Upper lobe of left lung (tissue), 4 donors: ENCODE data around the gene HOXB7.

Experiments
- CTCF ChIP-seq, 6 experiments: fragments of 450-650 bp in 4 of 6; fragments of 200-600 bp in 2 of 6; sonication (generic) in 2 of 6; IDR thresholded peaks; one replicate each; pipeline ENCODE4 v1.5.1; 2016 to 2019; ENCODE audit warnings: antibody characterized with exemption in 6 of 6
- POLR2A ChIP-seq, 4 donors: fragments of 450-650 bp; IDR thresholded peaks; one replicate each; pipeline ENCODE4 v1.5.1; 2016 to 2017; ENCODE audit warnings: antibody characterized with exemption in 4 of 4, mild to moderate bottlenecking in 2 of 4
- POLR2AphosphoS5 ChIP-seq, 2 donors: sonication (generic); formaldehyde crosslinking; IDR thresholded peaks; one replicate each; pipeline ENCODE4 v1.5.1; 2017; ENCODE audit warnings: antibody characterized with exemption in 2 of 2

- TF ChIP-seq POLR2AphosphoS5 (IDR thresholded peaks at IDR 0.05) (no peak), CTCF (IDR thresholded peaks at IDR 0.05) (no peak), POLR2A (IDR thresholded peaks at IDR 0.05) (no peak)
These were observed 3.8 kb downstream of the HOXB7 start for GRCh38 chr17:48606892-48607614.
